Measurements from ENCODE around the gene KCNQ2. TPM values are rescaled to one million over a fixed set of nuclear protein-coding genes. Genes with fewer than 3 reads are reported as not detected.

Gene KCNQ2
- total RNA-seq, 1 donor from 2014 or later: 354 TPM

DNA sequence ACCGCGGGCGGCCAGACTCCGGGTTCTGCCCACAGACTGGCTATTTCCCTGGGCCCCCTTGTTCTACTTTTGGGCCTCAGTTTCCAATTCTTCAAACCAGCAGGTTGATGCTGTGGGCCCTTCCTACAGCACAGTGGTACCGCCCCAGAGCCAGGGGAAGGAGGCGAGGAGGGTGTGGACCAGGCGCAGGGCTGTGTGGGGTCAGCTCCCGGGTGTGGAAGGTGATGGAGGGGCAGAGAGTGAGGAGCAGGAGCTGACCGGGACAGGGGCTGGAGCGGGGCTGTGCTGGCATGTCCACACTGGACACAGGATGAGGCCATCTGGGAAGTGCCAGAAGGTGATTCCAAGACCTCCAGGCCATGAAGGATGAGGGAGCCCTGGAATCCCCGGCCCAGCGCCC is 76.2 kb downstream of the KCNQ2 start:
- H3K36me3 Mint-ChIP-seq (ENCODE audit: unreplicated experiment): peaks cover 8% of the 10 kb centered on the region
- TF ChIP-seq, protein P1, sequence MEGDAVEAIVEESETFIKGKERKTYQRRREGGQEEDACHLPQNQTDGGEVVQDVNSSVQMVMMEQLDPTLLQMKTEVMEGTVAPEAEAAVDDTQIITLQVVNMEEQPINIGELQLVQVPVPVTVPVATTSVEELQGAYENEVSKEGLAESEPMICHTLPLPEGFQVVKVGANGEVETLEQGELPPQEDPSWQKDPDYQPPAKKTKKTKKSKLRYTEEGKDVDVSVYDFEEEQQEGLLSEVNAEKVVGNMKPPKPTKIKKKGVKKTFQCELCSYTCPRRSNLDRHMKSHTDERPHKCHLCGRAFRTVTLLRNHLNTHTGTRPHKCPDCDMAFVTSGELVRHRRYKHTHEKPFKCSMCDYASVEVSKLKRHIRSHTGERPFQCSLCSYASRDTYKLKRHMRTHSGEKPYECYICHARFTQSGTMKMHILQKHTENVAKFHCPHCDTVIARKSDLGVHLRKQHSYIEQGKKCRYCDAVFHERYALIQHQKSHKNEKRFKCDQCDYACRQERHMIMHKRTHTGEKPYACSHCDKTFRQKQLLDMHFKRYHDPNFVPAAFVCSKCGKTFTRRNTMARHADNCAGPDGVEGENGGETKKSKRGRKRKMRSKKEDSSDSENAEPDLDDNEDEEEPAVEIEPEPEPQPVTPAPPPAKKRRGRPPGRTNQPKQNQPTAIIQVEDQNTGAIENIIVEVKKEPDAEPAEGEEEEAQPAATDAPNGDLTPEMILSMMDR (IDR thresholded peaks at IDR 0.05; ENCODE audit: partially characterized antibody, unreplicated experiment): no peak
- H3K27ac Mint-ChIP-seq (ENCODE audit: unreplicated experiment): no peak overlapping the region

DNA sequence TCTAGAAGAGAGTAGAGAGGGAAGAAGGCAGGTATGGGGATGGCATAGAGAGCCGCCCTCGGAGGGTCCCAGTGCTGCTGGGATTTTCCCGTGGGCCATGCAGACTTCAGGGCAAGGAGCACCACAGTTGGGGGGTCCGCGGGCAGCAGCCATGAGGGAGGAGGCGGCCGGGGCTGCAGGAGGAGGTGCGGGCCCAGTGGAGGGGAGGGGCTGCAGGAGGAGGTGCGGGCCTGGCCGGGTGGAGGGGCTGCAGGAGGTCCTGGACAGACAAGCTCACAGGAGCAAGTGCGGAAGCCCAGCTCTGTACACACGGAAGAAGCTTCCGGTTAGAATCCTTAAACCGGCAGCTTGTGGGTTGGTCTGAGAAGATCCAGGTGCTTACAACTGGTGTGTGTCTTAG is 76.7 kb downstream of the KCNQ2 start:
- Mint-ChIP-seq H3K27ac (ENCODE audit: unreplicated experiment) (no peak overlapping the region), H3K9me3 (ENCODE audit: unreplicated experiment) (peaks cover 26% of the 10 kb centered on the region), H3K27me3 (ENCODE audit: unreplicated experiment) (peaks cover 29% of the 10 kb centered on the region), H3K36me3 (ENCODE audit: unreplicated experiment) (peaks cover 13% of the 10 kb centered on the region), H3K4me3 (ENCODE audit: unreplicated experiment) (no peak overlapping the region), H3K4me1 (ENCODE audit: low read depth, unreplicated experiment) (peaks cover 11% of the 10 kb centered on the region)
- DNase-seq: no peak
- TF ChIP-seq, protein P1 (IDR thresholded peaks at IDR 0.05; ENCODE audit: partially characterized antibody, unreplicated experiment): no peak

More for the DNA sequence above, 76.2 kb downstream of the KCNQ2 start:
- no peak overlapping the region for H3K4me3 Mint-ChIP-seq (ENCODE audit: unreplicated experiment)
- H3K4me1 Mint-ChIP-seq (ENCODE audit: low read depth, unreplicated experiment): peaks cover 11% of the 10 kb centered on the region
- H3K9me3 Mint-ChIP-seq (ENCODE audit: unreplicated experiment): peaks cover 28% of the 10 kb centered on the region
- no peak for DNase-seq
- peaks cover 32% of the 10 kb centered on the region for H3K27me3 Mint-ChIP-seq (ENCODE audit: unreplicated experiment)

DNA sequence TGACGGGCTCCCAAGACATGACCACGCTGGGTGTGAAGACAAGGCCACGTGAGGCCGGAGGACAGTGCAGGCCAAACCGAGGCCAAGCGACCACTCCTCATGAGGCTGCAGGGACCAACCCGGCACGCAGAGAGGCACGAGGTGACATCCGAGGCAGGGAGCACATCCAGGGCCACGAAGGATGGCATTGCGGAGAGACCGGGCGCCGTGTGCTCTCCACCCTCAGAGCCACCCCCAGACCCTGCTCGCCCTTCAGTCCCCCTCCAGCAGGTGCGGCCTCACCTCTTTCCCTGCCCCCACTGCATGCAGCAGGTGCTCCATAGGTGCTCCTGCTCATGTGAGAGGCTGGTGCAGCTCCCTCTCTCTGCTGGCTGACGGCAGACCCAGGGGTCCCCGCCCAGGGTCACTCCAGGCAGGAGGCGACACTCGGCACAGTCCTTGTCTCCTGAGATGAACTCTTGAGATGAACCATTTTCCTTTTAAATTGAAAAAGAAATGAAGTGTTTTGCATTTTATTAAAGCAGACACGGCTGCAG is 77.5 kb downstream of the KCNQ2 start:
- Mint-ChIP-seq H3K9me3 (ENCODE audit: unreplicated experiment) (peaks cover 25% of the 10 kb centered on the region), H3K36me3 (ENCODE audit: unreplicated experiment) (peaks cover 16% of the 10 kb centered on the region), H3K4me1 (ENCODE audit: low read depth, unreplicated experiment) (peaks cover 9% of the 10 kb centered on the region), H3K27me3 (ENCODE audit: unreplicated experiment) (peaks cover 23% of the 10 kb centered on the region), H3K4me3 (ENCODE audit: unreplicated experiment) (no peak overlapping the region), H3K27ac (ENCODE audit: unreplicated experiment) (no peak overlapping the region)
- DNase-seq: no peak
- TF ChIP-seq, protein P1 (IDR thresholded peaks at IDR 0.05; ENCODE audit: partially characterized antibody, unreplicated experiment): no peak

DNA sequence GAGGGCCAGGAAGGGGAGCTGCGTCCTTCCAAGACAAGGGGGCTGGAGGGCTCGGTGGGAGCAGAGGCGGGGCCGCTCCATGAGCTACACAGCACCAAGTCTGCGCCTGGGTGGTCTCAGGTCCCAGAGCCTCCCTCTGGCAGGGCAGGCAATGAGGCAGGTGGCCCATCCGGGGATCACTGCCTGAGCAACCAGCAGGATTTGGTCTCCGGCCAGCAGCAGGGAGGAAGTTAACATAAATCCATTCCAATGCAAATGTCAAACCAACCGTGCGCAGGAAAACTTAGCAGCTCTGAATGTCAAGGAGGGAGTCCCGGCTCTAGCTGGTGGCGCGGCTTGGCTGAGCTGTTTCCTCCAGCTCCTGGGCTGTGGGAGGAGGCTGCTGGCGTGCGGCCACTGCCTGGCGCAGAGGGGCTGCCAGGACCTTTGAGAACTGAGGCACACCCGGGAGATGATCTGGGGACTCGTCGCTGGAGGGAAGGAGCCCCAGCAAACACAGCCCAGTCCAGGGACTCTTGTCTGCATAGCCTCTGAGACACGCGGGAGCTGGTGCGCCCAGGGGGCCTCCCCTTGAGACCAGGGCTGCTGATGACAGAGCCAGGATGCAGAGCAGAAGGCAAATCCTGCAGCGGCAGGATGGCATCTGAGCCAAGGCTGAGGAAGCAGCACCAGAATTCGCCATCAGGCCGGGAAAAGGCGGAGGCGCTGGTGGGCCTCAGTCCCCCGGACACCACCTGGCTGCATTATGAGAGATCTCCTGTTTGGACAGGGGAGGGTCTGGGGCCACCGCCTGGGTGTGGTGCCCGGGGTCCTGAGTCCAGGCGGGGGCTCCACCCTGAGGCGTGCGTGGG is 78.2 kb downstream of the KCNQ2 start:
- Mint-ChIP-seq H3K4me3 (ENCODE audit: unreplicated experiment) (no peak overlapping the region), H3K36me3 (ENCODE audit: unreplicated experiment) (peaks cover 20% of the 10 kb centered on the region), H3K9me3 (ENCODE audit: unreplicated experiment) (peaks cover 21% of the 10 kb centered on the region), H3K27me3 (ENCODE audit: unreplicated experiment) (peaks cover 18% of the 10 kb centered on the region), H3K27ac (ENCODE audit: unreplicated experiment) (no peak overlapping the region), H3K4me1 (ENCODE audit: low read depth, unreplicated experiment) (peaks cover 9% of the 10 kb centered on the region)
- peak; percentile 45 for DNase-seq
- TF ChIP-seq, protein P1 (IDR thresholded peaks at IDR 0.05; ENCODE audit: partially characterized antibody, unreplicated experiment): no peak

DNA sequence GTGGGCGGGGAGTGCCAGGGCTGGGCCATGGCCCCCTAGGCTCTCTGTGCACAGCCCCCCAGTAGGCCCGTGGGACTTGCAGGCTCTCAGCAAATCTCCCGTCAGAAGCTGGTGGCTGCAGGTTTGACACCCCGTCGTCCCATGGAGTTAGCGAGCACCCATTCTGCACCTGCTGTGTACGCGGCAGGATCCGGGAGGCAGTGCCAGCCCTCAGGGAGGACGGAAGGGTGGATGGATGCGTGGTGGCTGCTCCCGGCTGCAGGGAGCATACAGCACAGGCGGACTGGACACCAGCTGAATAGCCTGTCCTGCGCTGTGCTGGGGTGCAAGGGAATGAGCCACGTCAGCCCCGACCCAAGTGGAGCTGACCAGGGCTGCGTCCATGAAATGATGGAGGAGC is 78.9 kb downstream of the KCNQ2 start:
- Mint-ChIP-seq H3K27ac (ENCODE audit: unreplicated experiment) (no peak overlapping the region), H3K4me1 (ENCODE audit: low read depth, unreplicated experiment) (peaks cover 9% of the 10 kb centered on the region), H3K4me3 (ENCODE audit: unreplicated experiment) (no peak overlapping the region), H3K36me3 (ENCODE audit: unreplicated experiment) (peaks cover 22% of the 10 kb centered on the region), H3K9me3 (ENCODE audit: unreplicated experiment) (peaks cover 23% of the 10 kb centered on the region), H3K27me3 (ENCODE audit: unreplicated experiment) (peaks cover 17% of the 10 kb centered on the region)
- TF ChIP-seq, protein P1 (IDR thresholded peaks at IDR 0.05; ENCODE audit: partially characterized antibody, unreplicated experiment): no peak
- no peak for DNase-seq
